OCI-LY1 (cell line): ENCODE data around the gene NRP2.

Experiments
- EZH2 ChIP-seq: fragments of 200-600 bp; sonication (generic), shearing (Covaris generic); IDR thresholded peaks from 2 replicates; pipeline ENCODE4 v1.8.0; 2017; ENCODE audit warnings: borderline replicate concordance, mixed run types, mild to moderate bottlenecking, antibody characterized with exemption, low read length, moderate library complexity, mixed read lengths
- TF ChIP-seq, protein P1 (sequence below): fragments of 200-600 bp; sonication (generic), shearing (Covaris generic); IDR thresholded peaks from 2 replicates; pipeline ENCODE4 v1.5.1; 2017; ENCODE audit warnings: mild to moderate bottlenecking, antibody characterized with exemption, low read length, moderate library complexity, mixed read lengths

- TF ChIP-seq EZH2, result no peak
- TF ChIP-seq, protein P1, sequence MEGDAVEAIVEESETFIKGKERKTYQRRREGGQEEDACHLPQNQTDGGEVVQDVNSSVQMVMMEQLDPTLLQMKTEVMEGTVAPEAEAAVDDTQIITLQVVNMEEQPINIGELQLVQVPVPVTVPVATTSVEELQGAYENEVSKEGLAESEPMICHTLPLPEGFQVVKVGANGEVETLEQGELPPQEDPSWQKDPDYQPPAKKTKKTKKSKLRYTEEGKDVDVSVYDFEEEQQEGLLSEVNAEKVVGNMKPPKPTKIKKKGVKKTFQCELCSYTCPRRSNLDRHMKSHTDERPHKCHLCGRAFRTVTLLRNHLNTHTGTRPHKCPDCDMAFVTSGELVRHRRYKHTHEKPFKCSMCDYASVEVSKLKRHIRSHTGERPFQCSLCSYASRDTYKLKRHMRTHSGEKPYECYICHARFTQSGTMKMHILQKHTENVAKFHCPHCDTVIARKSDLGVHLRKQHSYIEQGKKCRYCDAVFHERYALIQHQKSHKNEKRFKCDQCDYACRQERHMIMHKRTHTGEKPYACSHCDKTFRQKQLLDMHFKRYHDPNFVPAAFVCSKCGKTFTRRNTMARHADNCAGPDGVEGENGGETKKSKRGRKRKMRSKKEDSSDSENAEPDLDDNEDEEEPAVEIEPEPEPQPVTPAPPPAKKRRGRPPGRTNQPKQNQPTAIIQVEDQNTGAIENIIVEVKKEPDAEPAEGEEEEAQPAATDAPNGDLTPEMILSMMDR, result no peak
These were observed 100.6 kb downstream of the NRP2 start for GRCh38 chr2:205782941-205783340.
